Ammon's horn (tissue), 1 donor: Measurements from ENCODE around the gene DDX25.

Experiments used
- DNase-seq: peaks from one replicate; pipeline ENCODE4 v3.0.0-alpha.2; 2016; ENCODE audit warnings: low spot score

DDX25 gene

DNA sequence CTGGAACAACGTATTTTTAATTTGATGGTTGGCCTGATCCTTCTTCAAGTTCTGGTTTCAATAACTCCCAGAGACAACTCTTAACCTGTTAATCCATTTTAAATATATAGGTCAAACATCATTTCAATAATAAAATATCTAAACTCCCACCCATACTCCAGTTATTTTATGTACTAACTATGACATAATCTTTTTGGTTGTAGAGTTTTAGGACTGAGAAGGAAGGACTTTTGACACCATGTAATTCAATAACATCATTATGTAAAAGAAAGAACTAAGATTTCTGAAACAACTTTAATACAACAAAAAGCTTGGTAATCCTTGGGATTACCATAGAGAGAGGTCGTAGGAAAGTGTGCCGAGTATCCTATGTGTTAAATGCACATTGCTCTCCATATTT, 73.0 kb downstream of the DDX25 start:
- no peak for DNase-seq

DNA sequence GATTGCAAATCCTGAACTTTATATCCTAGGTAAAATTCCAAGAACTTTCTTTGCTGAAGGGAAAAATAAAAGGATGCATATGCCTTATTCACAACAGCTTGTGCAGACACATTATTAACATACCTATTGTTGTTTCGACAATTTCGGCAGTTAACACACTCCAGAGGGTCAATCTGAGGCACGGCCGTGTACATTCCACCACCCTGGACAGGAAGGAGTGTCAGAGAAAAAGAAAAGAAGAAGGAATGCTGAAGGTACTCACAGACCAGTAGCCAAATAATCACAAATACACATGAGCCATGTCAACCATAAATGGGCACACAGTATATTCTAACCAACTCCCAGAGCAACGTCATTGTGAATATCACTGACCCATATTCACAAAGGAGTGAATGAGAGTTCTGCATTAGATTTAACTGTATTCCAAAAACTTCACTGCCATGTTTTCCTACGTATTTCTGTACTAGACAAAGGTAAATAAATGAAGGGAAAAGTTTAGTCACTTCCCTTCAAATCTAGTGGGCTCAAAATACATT, 73.9 kb downstream of the DDX25 start:
- DNase-seq = no peak
